Loucy (cell line): ENCODE data around the gene SULT2B1.

Experiments
- EZH2phosphoT487 ChIP-seq: fragments of 200-600 bp; IDR thresholded peaks from 2 replicates; pipeline ENCODE4 v1.6.1; 2018; ENCODE audit warnings: antibody characterized with exemption, mild to moderate bottlenecking, moderate library complexity, borderline replicate concordance
- TF ChIP-seq, protein P1 (sequence below): fragments of 200-600 bp; sonication (generic); conservative IDR thresholded peaks from 2 replicates; pipeline ENCODE4 v1.5.1; 2014; ENCODE audit warnings: mild to moderate bottlenecking, antibody characterized with exemption, low read length

DNA sequence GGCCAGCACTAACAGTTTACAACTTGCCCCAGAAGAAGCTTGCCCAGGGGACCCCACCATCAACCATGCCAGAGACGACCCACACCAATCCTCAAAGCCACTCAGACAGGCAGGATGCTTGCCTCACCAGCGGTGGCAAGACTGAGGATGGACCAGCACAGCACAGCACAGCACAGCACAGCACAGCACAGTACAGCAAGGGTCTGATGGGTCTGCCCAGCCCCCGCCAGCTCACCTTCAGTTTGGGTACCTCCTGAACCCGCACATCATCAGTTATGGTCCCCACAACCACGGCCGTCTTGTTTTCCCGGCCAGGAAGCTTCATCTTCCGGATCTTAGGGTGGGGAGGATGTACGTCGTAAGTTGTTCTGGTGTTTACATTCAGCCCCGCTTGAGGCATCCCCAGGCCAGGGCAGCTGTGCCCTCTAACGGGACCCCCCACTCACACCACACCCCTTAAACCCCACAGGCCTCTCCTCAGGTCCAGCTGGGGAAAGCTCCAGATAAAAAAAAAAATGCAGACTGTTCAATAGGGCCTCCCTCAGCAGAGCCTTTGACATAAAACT, 64.6 kb downstream of the SULT2B1 start:
- TF ChIP-seq, protein P1, sequence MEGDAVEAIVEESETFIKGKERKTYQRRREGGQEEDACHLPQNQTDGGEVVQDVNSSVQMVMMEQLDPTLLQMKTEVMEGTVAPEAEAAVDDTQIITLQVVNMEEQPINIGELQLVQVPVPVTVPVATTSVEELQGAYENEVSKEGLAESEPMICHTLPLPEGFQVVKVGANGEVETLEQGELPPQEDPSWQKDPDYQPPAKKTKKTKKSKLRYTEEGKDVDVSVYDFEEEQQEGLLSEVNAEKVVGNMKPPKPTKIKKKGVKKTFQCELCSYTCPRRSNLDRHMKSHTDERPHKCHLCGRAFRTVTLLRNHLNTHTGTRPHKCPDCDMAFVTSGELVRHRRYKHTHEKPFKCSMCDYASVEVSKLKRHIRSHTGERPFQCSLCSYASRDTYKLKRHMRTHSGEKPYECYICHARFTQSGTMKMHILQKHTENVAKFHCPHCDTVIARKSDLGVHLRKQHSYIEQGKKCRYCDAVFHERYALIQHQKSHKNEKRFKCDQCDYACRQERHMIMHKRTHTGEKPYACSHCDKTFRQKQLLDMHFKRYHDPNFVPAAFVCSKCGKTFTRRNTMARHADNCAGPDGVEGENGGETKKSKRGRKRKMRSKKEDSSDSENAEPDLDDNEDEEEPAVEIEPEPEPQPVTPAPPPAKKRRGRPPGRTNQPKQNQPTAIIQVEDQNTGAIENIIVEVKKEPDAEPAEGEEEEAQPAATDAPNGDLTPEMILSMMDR: no peak
- TF ChIP-seq EZH2phosphoT487: no peak
